HepG2 (cell line): ENCODE data around the gene PCYOX1L. TPM values are rescaled to one million over a fixed set of nuclear protein-coding genes. Genes with fewer than 3 reads are reported as not detected.

Experiments used
- ATAC-seq: fragments of 200-7000 bp; cut with Tn5 transposase; 3 replicates; pipeline ENCODE4 v1.9.1; 2020; ENCODE audit warnings: mild to moderate bottlenecking, moderate library complexity
- BruUV-seq: library from RNA; stranded (reverse); fragments of 400-500 nt; replicated peaks from 2 replicates; lab custom pipeline; 2021; lab: Mats Ljungman, UMichigan
- CTCF ChIA-PET: fragments of 300-600 bp; formaldehyde crosslinking; extraction: SDS; loops from one replicate; lab custom pipeline; 2021; ENCODE audit warnings: low total read pairs, inconsistent platforms, low intra/inter-chr PET ratio; lab: Yijun Ruan, JAX
- POLR2A ChIA-PET: fragments of 350-600 bp; sonication (Branson Sonifier 250); formaldehyde crosslinking; loops from one replicate; lab custom pipeline; 2020; ENCODE audit warnings: antibody characterized with exemption, inconsistent platforms; lab: Yijun Ruan, JAX
- DNase-seq: peaks from one replicate; pipeline ENCODE4 v3.0.0-alpha.2; 2015; ENCODE audit warnings: low spot score
- FAIRE-seq: peaks from 3 replicates; lab custom pipeline; 2011; peaks lifted over from hg19 to GRCh38; lab: Jason Lieb, UNC
- H2AFZ ChIP-seq: one replicate; pipeline ENCODE4 v1.6.1; 2011; ENCODE audit warnings: low read length, inconsistent platforms
- H3K27ac ChIP-seq: fragments of 300-600 bp; 3 replicates; pipeline ENCODE4 v1.8.0; 2011; ENCODE audit warnings: mixed run types, mild to moderate bottlenecking, mixed read lengths, low read length, inconsistent platforms; ENCODE audit not compliant: insufficient read depth; ENCODE audit errors: extremely low read length
- H3K27me3 ChIP-seq, 2 experiments: fragments of 200-600 bp in 1 of 2; 2 replicates in 1 of 2; 3 replicates in 1 of 2; pipeline versions ENCODE4 v1.6.0 to v1.8.0; 2011; ENCODE audit warnings: low read length in 2 of 2, mild to moderate bottlenecking in 2 of 2, moderate library complexity in 2 of 2, inconsistent platforms in 1 of 2; ENCODE audit not compliant: insufficient read depth in 2 of 2, control insufficient read depth in 1 of 2
- H3K36me3 ChIP-seq, 2 experiments: fragments of 200-600 bp in 1 of 2; replicated peaks in 1 of 2; 2 replicates in 1 of 2; 3 replicates in 1 of 2; pipeline versions ENCODE4 v1.5.1 to v1.8.0; 2011; ENCODE audit warnings: low read length in 2 of 2, inconsistent platforms in 1 of 2; ENCODE audit not compliant: insufficient read depth in 2 of 2, control insufficient read depth in 1 of 2
- H3K4me1 ChIP-seq: 2 replicates; pipeline ENCODE4 v1.5.1; 2012; ENCODE audit warnings: low read length, inconsistent platforms; ENCODE audit not compliant: insufficient read depth
- H3K4me2 ChIP-seq: 2 replicates; pipeline ENCODE4 v1.6.0; 2011; ENCODE audit warnings: low read depth, low read length, inconsistent platforms
- H3K4me3 ChIP-seq, 3 experiments: fragments of 200-600 bp in 1 of 3; sonication (generic), shearing (Covaris generic) in 1 of 3; replicated peaks in 1 of 3; 2 replicates each; pipeline ENCODE4 v1.5.1; 2011 to 2016; ENCODE audit warnings: low read length in 3 of 3, inconsistent platforms in 2 of 3, low read depth in 2 of 3, mild to moderate bottlenecking in 2 of 3, control low read depth in 1 of 3, mixed read lengths in 1 of 3; ENCODE audit not compliant: insufficient read depth in 1 of 3
- H3K79me2 ChIP-seq: one replicate; pipeline ENCODE4 v1.6.1; 2011; ENCODE audit warnings: low read length, inconsistent platforms; ENCODE audit not compliant: insufficient read depth
- H3K9ac ChIP-seq: 2 replicates; pipeline ENCODE4 v1.6.0; 2011; ENCODE audit warnings: mild to moderate bottlenecking, low read depth, low read length, inconsistent platforms; ENCODE audit not compliant: insufficient read depth
- H3K9me3 ChIP-seq: 2 replicates; pipeline ENCODE4 v1.5.1; 2012; ENCODE audit warnings: mild to moderate bottlenecking, low read length
- H4K20me1 ChIP-seq: 2 replicates; pipeline ENCODE4 v1.6.0; 2011; ENCODE audit warnings: inconsistent platforms, mild to moderate bottlenecking, low read length, moderate library complexity; ENCODE audit not compliant: insufficient read depth
- HNF4G ChIP-seq, 2 experiments: sonication (generic) in 1 of 2; formaldehyde crosslinking in 1 of 2; IDR thresholded peaks; 2 replicates each; pipeline versions ENCODE4 v1.4.0 to v1.6.1; 2011 to 2020; ENCODE audit warnings: borderline replicate concordance in 2 of 2, low read depth in 2 of 2, mild to moderate bottlenecking in 2 of 2, low read length in 1 of 2, missing genetic modification reagents in 1 of 2, moderate library complexity in 1 of 2
- NR0B2 ChIP-seq: sonication (generic); formaldehyde crosslinking; IDR thresholded peaks from 2 replicates; pipeline ENCODE4 v1.4.0; 2020; ENCODE audit warnings: mild to moderate bottlenecking, missing genetic modification reagents
- NR2F6 ChIP-seq, 2 experiments: IDR thresholded peaks; 2 replicates each; pipeline ENCODE4 v1.6.1; 2016; ENCODE audit warnings: antibody characterized with exemption in 1 of 2, mild to moderate bottlenecking in 1 of 2
- PRDM15 ChIP-seq: sonication (generic); formaldehyde crosslinking; IDR thresholded peaks from 2 replicates; pipeline ENCODE4 v1.4.0; 2020; ENCODE audit warnings: missing genetic modification reagents
- ZNF768 ChIP-seq: sonication (generic); formaldehyde crosslinking; IDR thresholded peaks from 2 replicates; pipeline ENCODE4 v1.4.0; 2020; ENCODE audit warnings: missing genetic modification reagents
- WGBS: methylation state at CpG from one replicate; pipeline ENCODE4 v1.1.6; 2017; ENCODE audit warnings: low lambda C conversion rate; 5-methylcytosine and 5-hydroxymethylcytosine counted together
- in situ Hi-C: cut with HindIII; loops from 2 replicates; pipeline ENCODE4 v1.10.0; 2017; ENCODE audit warnings: low pct_unique_long_range_greater_than_20kb; ENCODE audit not compliant: extremely low pct_ligation_motif_present
- intact Hi-C: fragments of 100-400 bp; cut with micrococcal nuclease; formaldehyde crosslinking; loops from one replicate; pipeline ENCODE4 v1.10.0; 2022; ENCODE audit not compliant: unreplicated experiment
- polyA plus RNA-seq, 8 experiments: library from polyadenylated mRNA; depleted of rRNA in 3 of 8; stranded (reverse) in 7 of 8; unstranded in 1 of 8; fragments of >200 nt; fragmentation: Illumina TruSeq in 4 of 8; extraction: Trizol in 4 of 8; gene quantifications; 2 replicates each; pipeline versions ENCODE4 v1.2.1 to v1.2.3, GENCODE V29; 2011 to 2016; ENCODE audit warnings: low read depth in 4 of 8, missing spikeins in 1 of 8, mixed read lengths in 1 of 8; ENCODE audit not compliant: insufficient read depth in 1 of 8
- total RNA-seq, 5 experiments: library from RNA; depleted of rRNA; stranded (reverse); fragments of >200 nt; fragmentation: Illumina TruSeq; extraction: Trizol; gene quantifications; 2 replicates each; pipeline ENCODE4 v1.2.3, GENCODE V29; 2016; ENCODE audit warnings: low read depth in 1 of 5

The PCYOX1L gene
- total and polyA plus RNA-seq, 2 of the 13 experiments (the other 11 are each of a cell fraction or from before 2014, with no cell fraction given): 1.00 to 3.7 TPM

GRCh38 chr5:149410721-149411432, 53.0 kb downstream of the PCYOX1L start (continued):
- TF ChIP-seq HNF4G (IDR thresholded peaks at IDR 0.05; ENCODE audit: borderline replicate concordance, low read depth, low read length) (peak; percentile 49), HNF4G (CRISPR knock-in tag; IDR thresholded peaks at IDR 0.05; ENCODE audit: borderline replicate concordance, low read depth) (no peak), NR0B2 (CRISPR knock-in tag) (0 out of 2 replicates have a peak, but pooled peaks have one; percentile 22), NR2F6 (IDR thresholded peaks at IDR 0.05) (no peak), NR2F6 (CRISPR knock-in tag; IDR thresholded peaks at IDR 0.05) (0 out of 2 replicates have a peak, but pooled peaks have one; percentile 22)
- TF ChIP-seq, all 625 proteins: peak for 22

GRCh38 chr5:149411738-149412519, 54.1 kb downstream of the PCYOX1L start:
- Histone ChIP-seq H2AFZ (no peak overlapping the region), H3K27ac (no peak overlapping the region), H3K9me3 (no peaks in the 10 kb centered on the region), H3K27me3 (0 out of 5 replicates have a peak, but pooled peaks cover 0 to 7% of the 10 kb centered on the region in 2 experiments), H3K79me2 (no peaks in the 10 kb centered on the region)
- in situ Hi-C loops: no loop called here
- intact Hi-C loops: no loop called here
- 80% methylated on average over 3 of the region's 9 CpGs for WGBS
- POLR2A ChIA-PET: no interaction called here
- TF ChIP-seq ZNF768: peak; percentile 88
- no peak for TF ChIP-seq PRDM15 (CRISPR knock-in tag)
- TF ChIP-seq, all 625 proteins: peak for 1
- Histone ChIP-seq H3K9ac (no peak overlapping the region), H4K20me1 (no peaks in the 10 kb centered on the region), H3K36me3 (no peaks in the 10 kb centered on the region), H3K4me2 (no peak overlapping the region), H3K4me1 (peaks cover 73% of the 10 kb centered on the region), H3K4me3 (no peak overlapping the region)
- CTCF ChIA-PET: no interaction called here
- no TSS peak for BruUV-seq
- no peak for ATAC-seq
- FAIRE-seq: no peak
- DNase-seq: no peak
